Lower leg skin (tissue), 3 donors: ENCODE results near the gene BCL11A.

Experiments
- POLR2A ChIP-seq, 2 donors: fragments of 450-650 bp; IDR thresholded peaks; one replicate each; pipeline ENCODE4 v1.6.1; 2016 to 2017; ENCODE audit warnings: antibody characterized with exemption in 2 of 2, mild to moderate bottlenecking in 1 of 2, moderate library complexity in 1 of 2
- TF ChIP-seq, protein P1 (sequence below), 3 donors: fragments of 450-650 bp; IDR thresholded peaks; one replicate each; pipeline ENCODE4 v1.5.1; 2016; ENCODE audit warnings: antibody characterized with exemption in 3 of 3, mild to moderate bottlenecking in 3 of 3, moderate library complexity in 2 of 3

DNA sequence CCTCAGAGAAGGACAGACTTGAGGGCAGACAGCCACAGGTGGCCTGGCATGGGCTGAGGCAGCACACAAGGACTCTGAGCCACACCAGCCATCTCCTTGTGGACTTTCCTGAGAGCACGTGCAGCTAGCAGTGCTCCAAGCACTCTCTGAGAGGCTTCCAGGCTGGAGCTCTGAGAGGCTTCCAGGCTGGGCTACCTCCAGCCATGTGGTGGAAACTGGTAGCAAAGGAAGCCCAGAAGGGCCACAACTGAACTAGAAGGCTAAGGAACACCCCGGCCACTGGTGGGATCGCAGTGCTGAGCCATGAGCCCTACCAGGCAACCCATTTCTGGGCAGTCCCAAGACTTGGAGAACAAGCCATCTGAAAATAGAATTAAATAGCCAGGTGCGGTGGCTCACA, 39.5 kb downstream of the BCL11A start:
- TF ChIP-seq, protein P1, sequence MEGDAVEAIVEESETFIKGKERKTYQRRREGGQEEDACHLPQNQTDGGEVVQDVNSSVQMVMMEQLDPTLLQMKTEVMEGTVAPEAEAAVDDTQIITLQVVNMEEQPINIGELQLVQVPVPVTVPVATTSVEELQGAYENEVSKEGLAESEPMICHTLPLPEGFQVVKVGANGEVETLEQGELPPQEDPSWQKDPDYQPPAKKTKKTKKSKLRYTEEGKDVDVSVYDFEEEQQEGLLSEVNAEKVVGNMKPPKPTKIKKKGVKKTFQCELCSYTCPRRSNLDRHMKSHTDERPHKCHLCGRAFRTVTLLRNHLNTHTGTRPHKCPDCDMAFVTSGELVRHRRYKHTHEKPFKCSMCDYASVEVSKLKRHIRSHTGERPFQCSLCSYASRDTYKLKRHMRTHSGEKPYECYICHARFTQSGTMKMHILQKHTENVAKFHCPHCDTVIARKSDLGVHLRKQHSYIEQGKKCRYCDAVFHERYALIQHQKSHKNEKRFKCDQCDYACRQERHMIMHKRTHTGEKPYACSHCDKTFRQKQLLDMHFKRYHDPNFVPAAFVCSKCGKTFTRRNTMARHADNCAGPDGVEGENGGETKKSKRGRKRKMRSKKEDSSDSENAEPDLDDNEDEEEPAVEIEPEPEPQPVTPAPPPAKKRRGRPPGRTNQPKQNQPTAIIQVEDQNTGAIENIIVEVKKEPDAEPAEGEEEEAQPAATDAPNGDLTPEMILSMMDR (IDR thresholded peaks at IDR 0.05): no peak
- no peak for TF ChIP-seq POLR2A (IDR thresholded peaks at IDR 0.05)
